Endothelial cell of umbilical vein (primary cell): ENCODE measurements around the gene FNIP2. TPM values are rescaled to one million over a fixed set of nuclear protein-coding genes. Genes with fewer than 3 reads are reported as not detected.

Experiments
- BruUV-seq: library from RNA; stranded (reverse); fragments of 400-500 nt; replicated peaks from 2 replicates; lab custom pipeline; 2021; lab: Mats Ljungman, UMichigan
- CTCF ChIA-PET: fragments of 300-600, 350-600 bp; sonication (Branson Sonifier 250); formaldehyde crosslinking; loops from one replicate; lab custom pipeline; 2021; ENCODE audit warnings: antibody characterized with exemption, inconsistent platforms; lab: Charles Lee
- POLR2A ChIA-PET: fragments of 300-600, 350-600 bp; sonication (Branson Sonifier 250); formaldehyde crosslinking; loops from one replicate; lab custom pipeline; 2021; ENCODE audit warnings: antibody characterized with exemption, inconsistent platforms; lab: Charles Lee
- DNase-seq: peaks from one replicate; pipeline ENCODE4 v3.0.0-alpha.2; 2011; ENCODE audit warnings: low read depth, low spot score
- FAIRE-seq: peaks from 2 replicates; lab custom pipeline; 2011; peaks lifted over from hg19 to GRCh38; lab: Jason Lieb, UNC
- H2AFZ ChIP-seq: 2 replicates; pipeline ENCODE4 v1.6.0; 2012; ENCODE audit warnings: low read depth, low read length, control low read depth, inconsistent platforms
- H3K27ac ChIP-seq: 2 replicates; pipeline ENCODE4 v1.5.1; 2011; ENCODE audit warnings: low read depth, mild to moderate bottlenecking, control low read depth, low read length, moderate library complexity; ENCODE audit not compliant: insufficient read depth
- H3K27me3 ChIP-seq, 2 experiments: 2 replicates each; pipeline versions ENCODE4 v1.6.0 to v1.6.1; 2011; ENCODE audit warnings: low read length in 2 of 2, mixed read lengths in 1 of 2; ENCODE audit not compliant: control insufficient read depth in 2 of 2, insufficient read depth in 2 of 2
- H3K36me3 ChIP-seq, 2 experiments: 2 replicates in 1 of 2; 3 replicates in 1 of 2; pipeline ENCODE4 v1.5.1; 2011; ENCODE audit warnings: low read length in 2 of 2, mild to moderate bottlenecking in 1 of 2, moderate library complexity in 1 of 2; ENCODE audit not compliant: control insufficient read depth in 2 of 2, insufficient read depth in 2 of 2; ENCODE audit errors: extremely low read depth in 1 of 2
- H3K4me1 ChIP-seq: 3 replicates; pipeline ENCODE4 v1.5.1; 2011; ENCODE audit warnings: mild to moderate bottlenecking, low read length; ENCODE audit not compliant: control insufficient read depth, insufficient read depth; ENCODE audit errors: extremely low read depth
- H3K4me2 ChIP-seq: 2 replicates; pipeline ENCODE4 v1.6.1; 2011; ENCODE audit warnings: low read length, control low read depth, mixed read lengths; ENCODE audit not compliant: insufficient read depth
- H3K4me3 ChIP-seq, 3 experiments: fragments of 200-600 bp in 1 of 3; sonication (generic), shearing (Covaris generic) in 1 of 3; replicated peaks in 1 of 3; 2 replicates each; pipeline ENCODE4 v1.5.1; 2011 to 2016; ENCODE audit warnings: control low read depth in 3 of 3, low read length in 3 of 3, mild to moderate bottlenecking in 2 of 3, inconsistent platforms in 1 of 3, low read depth in 1 of 3, moderate library complexity in 1 of 3; ENCODE audit not compliant: insufficient read depth in 1 of 3
- H3K79me2 ChIP-seq: 2 replicates; pipeline ENCODE4 v1.6.0; 2012; ENCODE audit warnings: low read length, inconsistent platforms; ENCODE audit not compliant: control insufficient read depth, insufficient read depth
- H3K9ac ChIP-seq: replicated peaks from 2 replicates; pipeline ENCODE3; 2011; ENCODE audit warnings: low read length, control low read depth; ENCODE audit not compliant: insufficient read depth; ENCODE audit errors: extremely low read depth
- H3K9me1 ChIP-seq: replicated peaks from 3 replicates; pipeline ENCODE4 v1.6.0; 2011; ENCODE audit warnings: mild to moderate bottlenecking, low read length; ENCODE audit not compliant: control insufficient read depth, insufficient read depth; ENCODE audit errors: extremely low read depth
- H3K9me3 ChIP-seq: replicated peaks from 2 replicates; pipeline ENCODE4 v1.5.1; 2012; ENCODE audit warnings: low read length, inconsistent platforms; ENCODE audit not compliant: control insufficient read depth, insufficient read depth
- H4K20me1 ChIP-seq: replicated peaks from 2 replicates; pipeline ENCODE3; 2011; ENCODE audit warnings: mild to moderate bottlenecking, low read length; ENCODE audit not compliant: control insufficient read depth, insufficient read depth; ENCODE audit errors: extremely low read depth
- CTCF ChIP-seq, 2 donors: IDR thresholded peaks; 1 replicate in 1 of 2; 2 replicates in 1 of 2; pipeline ENCODE4 v1.5.1; 2011; ENCODE audit warnings: low read length in 2 of 2, mild to moderate bottlenecking in 2 of 2, moderate library complexity in 2 of 2, control low read depth in 1 of 2, inconsistent platforms in 1 of 2, low read depth in 1 of 2; ENCODE audit not compliant: insufficient read depth in 1 of 2; ENCODE audit errors: extremely low read depth in 1 of 2
- EZH2 ChIP-seq: IDR thresholded peaks from 2 replicates; pipeline ENCODE4 v1.6.1; 2012; ENCODE audit warnings: borderline replicate concordance, low read depth, mild to moderate bottlenecking, moderate library complexity, low read length, inconsistent platforms; ENCODE audit not compliant: severe bottlenecking
- FOS ChIP-seq: IDR thresholded peaks from 2 replicates; pipeline ENCODE4 v1.6.1; 2011; ENCODE audit warnings: mild to moderate bottlenecking, low read length, moderate library complexity, borderline replicate concordance; ENCODE audit not compliant: insufficient read depth
- GATA2 ChIP-seq: IDR thresholded peaks from 2 replicates; pipeline ENCODE4 v1.7.0; 2011; ENCODE audit warnings: low read depth, mild to moderate bottlenecking, moderate library complexity, mixed read lengths, low read length; ENCODE audit not compliant: insufficient read length, insufficient read depth
- JUN ChIP-seq: IDR thresholded peaks from 2 replicates; pipeline ENCODE4 v1.6.1; 2011; ENCODE audit warnings: borderline replicate concordance, low read depth; ENCODE audit not compliant: insufficient read length, insufficient read depth
- MYC ChIP-seq: IDR thresholded peaks from one replicate; pipeline ENCODE4 v1.6.1; 2011; ENCODE audit warnings: mild to moderate bottlenecking, low read depth, low read length
- POLR2A ChIP-seq: IDR thresholded peaks from 2 replicates; pipeline ENCODE4 v1.6.1; 2012; ENCODE audit warnings: low read depth, mild to moderate bottlenecking, control low read depth, low read length
- POLR2AphosphoS5 ChIP-seq: IDR thresholded peaks from 2 replicates; pipeline ENCODE4 v1.6.1; 2012; ENCODE audit warnings: low read depth, mild to moderate bottlenecking, control low read depth, low read length, moderate library complexity; ENCODE audit not compliant: insufficient read depth
- dilution Hi-C: fragments of 300-500 bp; cut with MboI; formaldehyde crosslinking; loops from one replicate; pipeline ENCODE4 v1.15.0; 2019; ENCODE audit warnings: low sequenced_read_pairs; ENCODE audit not compliant: extremely low pct_ligation_motif_present
- intact Hi-C: fragments of 100-400 bp; cut with micrococcal nuclease; formaldehyde crosslinking; loops from one replicate; pipeline ENCODE4 v1.10.0; 2022
- polyA plus RNA-seq, 4 experiments: library from polyadenylated mRNA; depleted of rRNA in 3 of 4; stranded (reverse) in 3 of 4; unstranded in 1 of 4; fragments of >200 nt; gene quantifications; 2 replicates each; pipeline versions ENCODE4 v1.2.1 to v1.2.3, GENCODE V29; 2011 to 2012; ENCODE audit warnings: missing spikeins in 1 of 4
- total RNA-seq: library from RNA; stranded (reverse); gene quantifications from 2 replicates; pipeline ENCODE4 v1.2.3, GENCODE V29; 2021
- TF ChIP-seq, protein P1 (sequence below): IDR thresholded peaks from 2 replicates; pipeline ENCODE4 v1.6.1; 2011; ENCODE audit not compliant: insufficient read depth, insufficient read length

The FNIP2 gene
- total and polyA plus RNA-seq, 2 donors (not counting 3 experiments of a cell fraction or from before 2014, with no cell fraction given): 4.5 to 14.4 TPM

GRCh38 chr4:158837527-158838141, 68.8 kb downstream of the FNIP2 start:
- Histone ChIP-seq H3K4me2 (no peak overlapping the region), H3K4me3 (no peak overlapping the region), H3K36me3 (peaks cover 0 to 3% of the 10 kb centered on the region in 2 experiments), H3K27ac (no peak overlapping the region), H3K27me3 (no peaks in the 10 kb centered on the region), H3K4me1 (no peaks in the 10 kb centered on the region), H2AFZ (no peak overlapping the region), H3K79me2 (no peaks in the 10 kb centered on the region), H3K9ac (no peak overlapping the region), H3K9me1 (no peaks in the 10 kb centered on the region), H4K20me1 (no peaks in the 10 kb centered on the region), H3K9me3 (no peaks in the 10 kb centered on the region)
- dilution Hi-C loops (no loop called here), intact Hi-C loops (no loop called here)
- no TSS peak for BruUV-seq
- ChIA-PET CTCF (interaction anchor here (0.8 to 1.7 kb wide), 4 partner anchors 9 to 108 kb away, joined by 3 to 7 read pairs (median 5); no protein-coding TSS in a partner anchor), POLR2A (no interaction called here)
- no peak for DNase-seq
- TF ChIP-seq FOS: no peak
- TF ChIP-seq POLR2A: no peak
- no peak for TF ChIP-seq CTCF (IDR thresholded peaks at IDR 0.05; ENCODE audit: extremely low read depth in 1 of 2, insufficient read depth in 1 of 2, low read depth in 1 of 2, low read length in 2 of 2)
- no peak for TF ChIP-seq EZH2
- TF ChIP-seq, protein P1, sequence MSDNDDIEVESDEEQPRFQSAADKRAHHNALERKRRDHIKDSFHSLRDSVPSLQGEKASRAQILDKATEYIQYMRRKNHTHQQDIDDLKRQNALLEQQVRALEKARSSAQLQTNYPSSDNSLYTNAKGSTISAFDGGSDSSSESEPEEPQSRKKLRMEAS: no peak
- no peak for TF ChIP-seq JUN
- TF ChIP-seq MYC: no peak
- TF ChIP-seq GATA2: no peak
- no peak for TF ChIP-seq POLR2AphosphoS5
- no peak for FAIRE-seq
